GM12891 (cell line): ENCODE measurements around the gene NKX2-4.

Source experiments
- POLR2A ChIP-seq: IDR thresholded peaks from 2 replicates; pipeline ENCODE4 v1.6.1; 2011; ENCODE audit warnings: low read depth, low read length, control low read depth
- POLR2AphosphoS5 ChIP-seq: IDR thresholded peaks from 2 replicates; pipeline ENCODE4 v1.6.1; 2011; ENCODE audit warnings: low read depth, low read length, control low read depth
- TAF1 ChIP-seq: IDR thresholded peaks from 2 replicates; pipeline ENCODE4 v1.6.1; 2011; ENCODE audit warnings: low read depth, low read length, control low read depth

- TF ChIP-seq TAF1: no peak
- TF ChIP-seq POLR2A: no peak
- TF ChIP-seq POLR2AphosphoS5: no peak
These were observed 8.8 kb downstream of the NKX2-4 start for GRCh38 chr20:21388566-21388965.
